ENCODE measurements around the gene TMEM117.
"Not testable (repeated sequence)": the region's sequence is repeated elsewhere in the genome, so short reads cannot be mapped to it uniquely, and the experiment has no call there.

The TMEM117 gene

DNA sequence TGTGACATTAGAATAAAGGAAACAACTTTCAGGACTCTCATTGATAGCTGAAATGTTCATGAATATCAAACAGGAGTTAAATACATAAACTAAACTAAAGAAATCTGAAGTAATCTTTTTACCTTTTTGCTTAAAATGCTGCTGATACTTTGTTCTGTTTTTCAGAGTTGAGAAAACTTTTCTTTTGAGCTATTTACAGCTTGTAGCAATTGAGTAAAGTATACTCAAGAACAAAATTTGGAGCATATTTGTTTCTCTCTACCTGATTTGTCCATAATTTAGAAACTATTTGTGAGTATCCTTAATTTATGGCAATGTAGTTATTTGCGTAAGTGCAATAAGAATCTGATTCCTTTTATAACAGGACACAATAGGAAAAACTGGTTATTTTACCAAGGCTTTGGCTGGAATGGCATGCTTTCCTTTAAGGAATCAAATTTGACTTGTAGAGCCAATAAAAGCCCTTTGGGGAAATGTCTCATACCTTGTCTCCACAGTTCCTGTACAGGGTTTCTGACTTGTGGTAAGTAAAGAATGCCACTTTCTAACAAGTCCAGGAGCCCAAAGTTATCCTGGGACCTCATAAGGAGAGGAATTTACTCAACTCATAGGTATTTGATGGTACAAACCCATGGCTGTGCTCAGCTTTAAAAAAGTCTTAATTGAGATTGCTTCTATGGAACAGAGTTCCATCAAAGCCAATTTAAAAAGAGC is 195.7 kb downstream of the TMEM117 start:
- no peak for DNase-seq

DNA sequence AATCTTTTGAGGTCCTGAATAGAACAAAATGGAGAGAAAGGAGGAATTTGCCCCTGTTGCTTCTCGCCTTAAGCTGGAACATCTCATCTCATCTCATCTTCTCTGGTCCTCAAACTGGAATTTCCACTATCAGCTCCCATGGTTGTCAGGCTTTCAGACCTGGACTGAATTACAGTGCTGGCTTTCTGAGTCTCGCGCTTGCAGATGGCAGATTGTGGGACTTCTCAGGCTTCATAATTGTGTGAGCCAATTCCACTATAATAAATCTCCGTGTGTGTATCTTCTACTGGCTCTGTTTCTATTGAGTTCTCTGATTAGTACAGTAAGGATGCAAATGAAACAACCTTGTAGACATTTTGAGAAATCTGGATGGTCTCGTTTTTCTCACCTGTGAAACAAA is 199.0 kb downstream of the TMEM117 start:
- no peak for DNase-seq

DNA sequence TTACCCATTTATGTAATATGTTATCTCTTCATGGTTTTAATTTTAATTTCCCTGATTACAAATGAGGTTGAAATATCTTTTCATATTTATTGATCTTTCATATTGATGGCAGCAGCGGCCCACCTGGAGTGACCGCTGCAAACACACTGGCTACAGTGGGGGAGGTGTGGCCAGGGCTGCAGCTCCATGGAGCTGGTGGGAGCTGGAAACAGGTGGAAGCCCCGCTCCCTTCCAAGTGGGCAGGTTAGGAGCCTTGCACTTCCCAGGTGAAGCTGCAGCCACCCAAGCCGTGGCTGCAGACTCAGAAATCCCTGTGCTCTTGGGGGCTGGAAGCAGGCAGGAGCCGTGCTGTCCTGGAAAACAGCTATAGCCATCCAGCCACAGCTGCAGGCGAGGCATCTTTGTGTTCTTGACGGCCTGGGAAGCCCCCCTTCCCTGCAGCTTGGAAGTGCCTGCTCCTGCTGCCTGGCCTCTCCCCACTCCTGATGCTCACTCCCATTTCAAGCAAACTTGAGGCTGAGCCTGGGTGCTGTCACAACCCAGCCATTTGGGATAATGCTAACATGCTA is 201.1 kb downstream of the TMEM117 start:
- no peak for DNase-seq

DNA sequence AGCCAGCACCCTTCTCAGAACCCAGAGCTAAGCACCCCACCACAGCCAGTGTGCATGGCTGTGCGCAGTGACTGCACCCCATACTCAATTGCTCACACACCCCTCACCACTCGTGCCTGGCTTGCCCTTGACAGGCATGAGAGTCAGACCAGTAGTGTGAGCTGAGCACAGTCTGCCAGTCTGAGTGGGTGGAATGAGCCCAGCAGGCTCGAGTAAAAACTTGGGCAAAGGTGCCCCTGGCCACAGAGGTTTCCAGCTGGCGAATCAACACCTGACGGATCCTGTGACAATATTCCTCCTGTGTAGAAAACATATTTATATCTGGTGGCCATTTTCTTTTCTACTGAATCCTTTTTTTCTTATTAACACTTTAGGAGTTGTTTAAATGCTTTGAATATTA is 202.5 kb downstream of the TMEM117 start:
- DNase-seq = no peak

DNA sequence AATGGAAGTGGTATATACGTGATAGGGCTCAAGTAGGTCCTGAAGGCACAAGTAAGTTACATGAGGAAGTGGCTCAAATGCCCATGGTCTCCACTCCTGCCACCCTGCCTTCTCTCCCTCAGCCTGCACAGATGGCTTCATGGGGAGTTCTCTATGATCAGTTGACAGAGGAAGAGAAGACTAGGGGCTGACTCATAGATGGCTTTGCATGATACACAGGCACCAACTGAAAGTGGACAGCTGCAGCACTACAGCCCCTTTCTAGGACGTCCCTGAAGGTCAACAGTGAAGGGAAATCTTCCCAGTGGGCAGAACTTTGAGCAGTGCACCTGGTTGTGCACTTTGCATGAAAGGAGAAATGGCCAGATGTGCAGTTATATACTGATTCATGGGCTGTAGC is 208.6 kb downstream of the TMEM117 start:
- DNase-seq = not testable (repeated sequence)

DNA sequence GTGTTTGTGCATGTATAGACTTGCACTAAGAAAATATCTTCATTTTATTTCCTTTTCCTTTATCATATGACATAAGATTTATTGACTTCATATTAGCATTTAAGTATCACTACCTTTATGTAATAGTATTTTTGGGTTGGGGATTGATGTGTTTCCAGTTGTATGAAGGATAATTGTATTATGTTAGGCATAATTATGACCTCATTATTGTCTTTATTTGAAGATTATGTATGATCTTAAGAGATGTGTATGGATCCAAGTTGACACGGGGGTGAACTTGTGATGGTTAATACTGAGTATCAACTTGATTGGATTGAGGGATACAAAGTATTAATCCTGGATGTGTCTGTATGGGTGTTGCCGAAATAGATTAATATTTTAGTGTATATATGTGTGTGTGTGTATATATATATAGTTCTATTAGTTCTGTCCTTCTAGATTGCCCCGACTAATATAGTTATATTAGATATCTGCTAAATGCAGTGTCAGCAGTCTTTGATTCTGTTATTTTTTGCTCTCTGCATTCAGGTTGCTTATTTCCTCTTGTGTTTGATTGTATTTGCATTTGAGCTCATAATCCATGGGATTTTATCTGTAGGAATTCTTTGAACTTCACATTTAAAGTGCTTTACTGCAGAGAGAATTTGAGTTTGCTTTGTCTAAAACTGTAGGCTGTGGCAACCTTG is 211.0 kb downstream of the TMEM117 start:
- no peak for DNase-seq

DNA sequence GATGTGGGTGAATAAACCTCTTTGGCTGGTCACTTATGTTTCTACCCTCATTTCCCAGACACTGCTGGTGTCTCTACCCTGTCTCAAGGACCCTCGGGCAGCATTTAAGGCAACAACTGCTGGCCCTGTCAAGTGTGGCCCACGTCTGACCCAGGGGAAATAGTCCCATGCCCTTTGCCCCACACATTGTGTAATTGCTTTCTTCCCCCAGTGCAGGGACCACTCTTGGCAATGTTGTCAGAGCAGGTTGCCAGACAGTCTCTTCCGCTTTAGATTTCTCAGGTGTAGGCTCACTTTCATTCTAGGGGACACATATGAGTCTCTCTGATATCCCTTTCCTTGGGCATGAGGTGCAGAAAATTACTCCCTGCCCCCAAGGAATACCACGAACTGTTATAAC is 216.7 kb downstream of the TMEM117 start:
- no peak for DNase-seq

DNA sequence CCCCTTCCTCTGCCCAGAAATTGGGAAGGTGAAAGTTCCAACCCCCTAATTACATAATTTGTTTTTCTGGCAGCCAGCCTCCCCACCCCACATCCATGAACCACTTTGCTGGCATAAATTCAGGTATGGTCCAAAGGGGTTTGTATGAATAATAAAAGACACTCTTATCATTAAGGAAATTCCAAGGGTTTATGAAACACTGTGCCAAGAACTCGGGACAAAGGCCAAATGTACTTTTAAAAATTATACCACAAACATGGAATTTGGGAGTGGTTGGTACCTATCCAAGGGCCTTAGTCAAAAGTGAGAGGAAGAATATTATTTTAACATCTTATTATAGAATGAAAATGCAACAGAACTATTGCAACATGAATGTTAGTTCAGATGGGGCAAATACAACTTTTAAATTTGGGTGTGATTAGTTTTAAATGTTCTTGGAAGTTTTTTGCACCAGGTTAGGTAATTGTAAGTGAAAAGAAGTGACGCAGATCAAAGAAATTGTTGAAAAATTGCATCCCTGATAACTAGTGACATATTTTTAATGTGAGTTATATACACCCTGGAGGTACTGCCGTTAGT is 217.8 kb downstream of the TMEM117 start:
- no peak for DNase-seq

DNA sequence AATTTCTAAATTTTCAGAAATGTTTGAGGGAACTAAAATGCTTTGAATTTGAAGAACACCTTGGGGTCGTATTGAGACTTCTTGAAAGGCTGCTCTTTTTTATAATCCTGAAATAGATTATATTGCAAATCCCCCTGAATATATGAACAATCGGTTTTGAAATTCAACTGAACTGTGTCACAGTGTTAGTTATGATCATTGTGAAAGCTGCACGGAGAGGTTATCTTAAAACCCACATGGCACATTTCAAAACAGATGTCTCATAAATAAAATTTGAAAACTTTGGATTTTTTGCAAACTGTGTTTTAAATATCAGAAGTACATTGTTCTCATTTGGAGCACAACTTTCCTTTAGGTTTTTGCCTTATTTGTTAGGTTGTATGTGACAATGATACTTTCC is 218.4 kb downstream of the TMEM117 start:
- no peak for DNase-seq

DNA sequence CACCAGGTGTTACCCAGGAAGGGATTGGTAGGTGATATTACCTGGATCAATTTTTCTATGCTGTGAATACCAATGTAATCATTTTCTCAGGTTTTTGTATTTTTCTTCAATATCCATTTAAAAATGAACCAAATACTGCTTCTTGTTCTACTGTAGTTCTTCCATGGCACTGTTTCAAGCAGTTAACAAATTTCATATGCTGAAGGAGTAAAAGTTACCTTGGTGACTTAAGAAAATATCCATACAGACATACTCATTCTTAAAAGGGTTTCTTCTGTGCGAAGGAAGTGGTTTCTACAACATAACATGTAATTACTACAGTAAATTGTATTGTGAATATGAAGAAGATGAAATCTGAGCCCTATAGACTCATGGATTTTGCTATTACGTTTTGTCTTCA is 222.5 kb downstream of the TMEM117 start:
- DNase-seq = no peak

DNA sequence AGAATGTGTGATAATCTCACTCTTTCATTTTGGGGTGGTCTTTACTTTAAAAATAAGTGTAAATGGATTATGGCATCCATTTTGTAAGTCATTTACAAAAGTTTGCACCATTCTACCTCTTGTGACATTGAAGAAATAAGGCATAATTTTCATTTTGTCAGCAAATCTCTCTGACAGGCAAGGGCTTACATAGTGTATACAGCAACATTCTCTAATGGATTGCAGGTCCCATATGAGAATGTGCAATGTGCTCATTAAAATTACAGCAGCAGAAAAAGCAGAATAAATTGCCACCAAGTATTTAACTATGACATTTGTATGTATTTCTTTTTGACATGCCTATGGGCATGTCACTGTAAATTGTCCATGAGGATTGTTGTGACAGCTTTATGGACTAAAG is 223.6 kb downstream of the TMEM117 start:
- no peak for DNase-seq

DNA sequence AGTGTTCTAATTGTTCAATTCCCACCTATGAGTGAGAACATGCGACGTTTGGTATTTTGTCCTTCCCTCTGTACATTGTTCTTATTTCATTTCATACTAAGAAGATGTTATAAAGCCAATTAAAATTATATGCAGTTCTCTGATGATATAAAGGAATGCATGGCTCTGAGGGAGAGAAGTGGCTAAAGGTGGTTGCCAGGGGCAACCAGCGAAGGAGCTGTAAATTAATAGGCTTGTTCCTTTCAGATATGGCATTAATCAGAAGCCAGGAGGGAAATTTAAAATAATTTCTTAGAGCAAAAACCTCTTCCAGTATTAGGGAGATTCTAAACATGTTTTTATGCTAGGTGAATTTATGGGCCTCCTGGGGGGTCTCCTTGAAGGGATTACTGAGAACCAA is 227.8 kb downstream of the TMEM117 start:
- no peak for DNase-seq

DNA sequence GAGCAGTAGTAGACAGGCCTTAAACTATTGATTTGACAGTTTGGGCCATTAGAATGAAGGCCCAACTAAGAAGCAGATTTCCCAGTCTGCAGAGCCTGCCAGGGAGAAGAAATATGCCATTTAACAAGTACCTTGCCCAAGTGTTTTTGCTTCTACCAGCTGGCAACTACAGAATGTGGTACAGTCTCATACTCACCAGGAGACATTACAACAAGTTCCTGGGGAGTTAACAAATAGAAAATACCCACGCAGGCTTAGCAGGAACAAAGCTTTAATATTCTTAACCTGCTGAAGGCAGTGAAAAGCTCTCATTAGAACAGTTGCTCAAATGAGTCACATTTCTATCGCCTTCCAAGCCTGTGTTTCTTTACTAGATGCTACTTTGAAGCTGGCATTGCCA is 241.0 kb downstream of the TMEM117 start:
- no peak for DNase-seq

DNA sequence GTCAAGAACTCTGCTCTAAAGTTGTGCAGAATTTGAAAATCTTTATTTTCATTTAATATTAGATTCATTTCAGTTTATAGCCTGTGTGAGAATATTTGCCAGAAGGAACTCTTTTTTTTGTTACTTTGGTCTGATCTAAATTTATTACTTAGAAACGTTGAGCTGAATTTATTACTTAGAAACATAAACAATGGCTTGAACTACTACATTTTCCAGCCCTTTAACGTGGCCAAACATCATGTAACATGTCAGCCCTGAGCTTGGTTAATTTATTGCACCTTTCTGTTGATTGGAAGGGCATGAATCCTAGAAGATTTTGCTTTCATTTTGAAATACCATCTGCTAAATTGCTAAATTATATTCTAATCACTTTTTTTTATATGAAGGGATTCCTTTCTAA is 241.4 kb downstream of the TMEM117 start:
- no peak for DNase-seq

DNA sequence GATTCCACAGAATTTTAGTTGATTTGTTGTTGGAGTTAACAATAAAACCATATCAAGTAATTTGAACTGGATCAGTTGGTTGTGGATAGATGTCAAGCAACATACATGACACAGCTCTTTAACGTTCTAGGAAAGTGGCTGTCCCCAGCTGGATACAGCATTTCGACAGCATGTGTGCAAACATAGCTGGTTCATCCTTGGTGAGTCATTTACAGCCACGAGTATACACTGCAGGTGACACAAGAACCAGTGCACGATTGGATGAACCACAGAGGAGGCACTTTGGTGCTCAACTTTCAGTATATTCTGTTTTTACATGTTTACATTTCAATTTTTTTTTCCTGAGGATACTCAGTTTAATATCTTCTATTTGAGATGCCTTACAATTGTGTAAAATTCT is 242.4 kb downstream of the TMEM117 start:
- no peak for DNase-seq

DNA sequence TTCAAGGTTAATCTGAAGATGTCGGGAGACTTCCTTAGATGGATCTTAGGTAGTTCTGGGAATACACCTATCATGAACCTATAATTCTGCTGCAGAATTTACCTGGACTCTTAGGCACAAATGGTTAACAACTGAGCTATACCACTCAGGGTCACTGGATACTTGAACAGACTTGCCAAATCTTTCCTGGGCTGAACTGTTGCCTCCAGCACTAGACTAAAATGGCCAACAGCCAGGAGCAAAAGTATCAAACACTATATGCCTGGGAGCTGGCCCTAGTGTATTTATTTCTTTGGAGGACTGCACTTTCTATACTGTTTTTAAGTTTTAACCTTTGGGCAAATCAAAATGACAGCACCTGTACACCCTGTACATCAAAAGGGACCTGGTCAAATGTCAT is 252.8 kb downstream of the TMEM117 start:
- no peak for DNase-seq

DNA sequence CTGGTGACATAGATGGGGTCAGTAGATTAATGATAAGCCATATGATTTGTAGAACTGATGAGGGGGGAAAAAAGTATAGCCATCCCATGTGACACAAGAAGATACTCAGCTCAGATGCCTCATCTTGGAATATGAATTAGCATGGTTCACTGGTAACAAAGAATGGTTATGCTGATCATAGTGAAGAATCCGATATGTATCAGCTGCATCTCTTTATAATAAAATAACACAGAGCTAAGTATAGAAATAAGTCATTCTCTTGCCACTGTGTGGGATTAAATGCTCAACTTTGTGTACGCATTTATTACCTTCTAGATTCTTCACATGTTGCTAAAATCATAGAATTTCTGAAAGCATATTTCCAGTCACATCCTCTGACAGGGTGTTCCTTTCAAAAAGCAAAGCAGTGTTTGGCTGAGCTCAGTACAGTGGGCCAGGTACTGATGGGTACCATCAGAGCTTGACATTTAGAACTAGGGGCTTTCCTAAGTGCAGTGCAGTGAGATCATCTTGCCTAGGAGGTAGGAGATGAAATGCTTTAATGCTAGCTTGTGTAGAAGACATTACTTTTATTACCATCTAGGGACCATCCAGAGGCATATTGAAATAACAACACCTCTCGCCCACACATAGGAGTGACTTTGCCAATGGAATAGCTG is 256.2 kb downstream of the TMEM117 start:
- no peak for DNase-seq

DNA sequence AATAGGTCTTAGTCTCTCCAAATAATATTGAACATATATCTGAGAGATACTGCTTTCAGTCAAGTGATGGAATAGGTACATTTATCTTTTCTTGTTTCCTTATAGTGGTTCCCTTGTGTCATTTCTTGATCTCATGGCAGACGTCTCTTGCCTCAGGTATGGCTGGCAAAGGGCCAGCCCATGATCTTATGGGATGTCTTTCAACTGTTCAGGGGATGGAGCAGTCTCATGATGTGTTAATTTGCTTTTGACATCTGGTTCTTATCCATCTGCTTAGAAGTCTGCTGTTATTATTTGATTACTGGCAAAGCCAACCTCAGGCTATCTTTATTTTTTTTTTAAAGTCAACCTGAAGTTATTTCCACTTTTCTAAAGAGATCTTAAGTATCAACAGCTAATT is 262.9 kb downstream of the TMEM117 start:
- DNase-seq = no peak

DNA sequence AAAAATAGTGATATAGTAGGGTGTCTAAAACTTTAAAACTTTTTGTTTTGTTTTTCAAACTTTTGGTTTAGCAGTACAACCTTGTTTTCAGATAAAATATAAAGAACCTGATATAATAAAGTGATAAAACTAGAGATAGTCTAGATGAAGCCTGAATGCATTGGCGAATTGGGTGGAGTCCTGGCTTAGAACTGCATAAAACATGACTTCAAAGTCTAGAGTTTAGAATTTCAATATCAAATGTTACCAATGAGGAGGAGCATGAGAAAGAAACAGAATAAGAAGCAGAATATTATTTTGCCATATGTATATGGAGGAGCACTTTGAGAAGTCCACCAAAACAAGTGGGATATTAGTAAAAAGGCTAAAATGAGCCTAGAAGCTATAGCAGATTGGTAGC is 263.6 kb downstream of the TMEM117 start:
- DNase-seq = no peak

DNA sequence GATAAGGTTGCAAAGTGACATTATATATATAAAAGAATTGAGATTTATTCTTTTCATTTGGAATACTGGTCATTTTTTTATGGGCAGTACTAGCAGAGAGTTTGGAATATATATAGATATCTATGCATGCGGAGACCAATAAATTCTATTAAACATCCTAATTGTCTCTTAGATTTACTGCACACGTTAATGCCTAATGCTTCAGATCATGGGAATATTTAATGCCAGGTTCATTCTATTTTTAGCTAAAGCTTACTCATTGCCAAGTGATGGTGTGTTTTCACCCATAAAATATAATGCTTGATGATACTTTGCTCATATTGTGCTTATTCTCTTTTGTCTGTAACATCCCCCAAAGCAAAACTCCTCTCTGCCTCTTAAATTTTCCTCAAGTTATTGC is 264.4 kb downstream of the TMEM117 start:
- no peak for DNase-seq

DNA sequence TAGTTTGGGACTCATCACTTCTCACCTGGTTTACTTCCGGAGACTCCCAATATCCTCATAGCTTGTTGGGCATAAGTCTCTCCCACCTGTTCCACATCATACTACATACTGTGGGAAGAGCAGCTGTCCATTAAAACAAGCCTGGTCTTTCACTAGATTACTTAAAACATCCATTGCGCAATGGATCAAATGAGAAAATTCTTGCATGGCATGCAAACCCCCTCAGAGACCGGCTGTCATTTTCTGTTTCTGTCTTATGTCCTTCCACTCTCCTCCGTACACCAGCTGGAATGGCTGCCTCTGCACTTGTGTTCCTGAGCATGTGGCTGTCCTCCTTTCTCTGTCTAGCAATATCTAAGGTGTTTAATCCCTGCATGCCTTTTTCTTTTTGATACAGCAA is 265.6 kb downstream of the TMEM117 start:
- no peak for DNase-seq

DNA sequence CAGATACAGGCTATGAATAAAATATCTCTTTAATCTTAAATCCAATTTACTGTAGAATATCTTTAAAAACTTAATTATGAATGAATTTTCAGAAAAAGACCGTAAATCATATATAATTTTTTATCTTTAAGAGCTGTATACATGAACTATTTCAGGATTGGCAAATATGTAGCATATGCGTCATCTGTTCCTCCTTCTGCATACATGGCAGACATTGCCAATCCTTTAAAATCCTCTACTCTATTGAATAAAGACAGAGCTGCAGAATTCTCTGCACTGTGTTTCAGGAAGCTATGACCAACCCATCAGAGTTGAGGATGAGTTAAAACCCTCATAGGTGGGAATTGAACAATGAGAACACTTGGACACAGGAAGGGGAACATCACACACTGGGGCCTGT is 279.0 kb downstream of the TMEM117 start:
- no peak for DNase-seq

DNA sequence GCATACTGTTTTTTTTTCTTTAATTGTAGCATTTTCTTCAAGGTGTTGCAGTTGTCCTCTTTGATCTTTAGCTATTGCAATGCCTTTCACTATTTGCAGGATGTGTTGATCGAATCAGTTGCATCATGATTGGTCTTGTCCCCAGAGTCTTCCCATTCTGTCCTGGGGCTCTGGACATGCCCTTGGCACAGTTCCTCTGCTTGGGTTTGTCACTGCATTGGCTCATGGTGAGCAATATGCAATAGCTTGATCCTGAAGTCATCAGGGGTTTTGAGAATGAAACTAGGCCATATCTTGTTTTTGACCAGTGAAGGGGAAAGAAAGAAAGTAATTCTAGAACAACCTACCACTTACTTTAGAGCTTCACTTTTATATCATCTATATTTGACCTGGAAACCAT is 281.5 kb downstream of the TMEM117 start:
- no peak for DNase-seq

DNA sequence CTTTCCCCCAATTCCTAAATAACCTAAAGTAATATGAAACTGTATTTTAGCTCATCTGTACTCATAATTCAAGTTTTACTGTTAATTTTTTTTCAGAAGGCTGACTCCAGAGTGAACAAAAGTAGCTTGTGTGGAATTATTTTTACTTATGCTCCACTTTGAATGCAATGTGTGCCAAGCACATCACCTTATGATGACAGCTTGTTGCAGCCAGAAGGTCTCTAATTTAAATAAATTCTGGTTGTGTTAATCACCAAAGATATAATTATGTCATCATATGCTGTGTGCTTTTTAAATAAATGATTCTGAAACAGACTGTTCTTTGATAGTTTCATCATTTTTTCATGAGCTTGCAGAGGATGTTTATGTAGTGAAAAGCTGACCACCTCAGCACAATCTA is 283.1 kb downstream of the TMEM117 start:
- DNase-seq = no peak
